HCT116 (cell line): ENCODE measurements around the gene IGFLR1. TPM values are rescaled to one million over a fixed set of nuclear protein-coding genes. Genes with fewer than 3 reads are reported as not detected.

Experiments
- ATAC-seq: fragments of 200-7000 bp; cut with Tn5 transposase; 2 replicates; pipeline ENCODE4 v1.9.1; 2020; ENCODE audit warnings: mild to moderate bottlenecking, moderate library complexity
- BruUV-seq: library from RNA; stranded (reverse); fragments of 400-500 nt; replicated peaks from 2 replicates; lab custom pipeline; 2021; lab: Mats Ljungman, UMichigan
- CTCF ChIA-PET: fragments of 300-600 bp; sonication (Branson Sonifier 250); formaldehyde crosslinking; loops from one replicate; lab custom pipeline; 2021; ENCODE audit warnings: antibody characterized with exemption; lab: Charles Lee
- POLR2A ChIA-PET: fragments of 300-600, 350-600 bp; sonication (Branson Sonifier 250); formaldehyde crosslinking; loops from one replicate; lab custom pipeline; 2021; ENCODE audit warnings: antibody characterized with exemption; lab: Charles Lee
- RAD21 ChIA-PET, 2 experiments: fragments of 300-600 bp; sonication (Branson Sonifier 250); formaldehyde crosslinking; loops; one replicate each; lab custom pipeline; 2023; ENCODE audit warnings: low total read pairs in 2 of 2; ENCODE audit not compliant: uncharacterized antibody in 2 of 2, unreplicated experiment in 2 of 2, low non-redundant PET in 1 of 2; lab: Charles Lee
- DNase-seq: peaks from one replicate; pipeline ENCODE4 v3.0.0-alpha.2; 2010; ENCODE audit warnings: low read depth, low spot score
- H2AFZ ChIP-seq: fragments of 200-600 bp; shearing (Covaris generic), sonication (generic); 2 replicates; pipeline ENCODE4 v1.6.1; 2017; ENCODE audit warnings: low read depth, mixed run types, mixed read lengths, antibody characterized with exemption, low read length; ENCODE audit not compliant: poor library complexity, severe bottlenecking
- H3K27ac ChIP-seq: 2 replicates; pipeline ENCODE4 v1.5.1; 2012; ENCODE audit warnings: low read depth, low read length
- H3K27me3 ChIP-seq: fragments of 200-600 bp; sonication (generic); 2 replicates; pipeline ENCODE4 v1.6.1; 2016; ENCODE audit warnings: mixed run types, low read length, mixed read lengths; ENCODE audit not compliant: insufficient read depth
- H3K36me3 ChIP-seq, 2 experiments: fragments of 200-500 bp in 1 of 2; fragments of 200-600 bp in 1 of 2; sonication (Bioruptor generic) in 1 of 2; sonication (generic) in 1 of 2; 2 replicates each; pipeline versions ENCODE4 v1.5.1 to v1.6.1; 2014 to 2016; ENCODE audit warnings: low read length in 2 of 2, inconsistent platforms in 1 of 2, mixed read lengths in 1 of 2, mixed run types in 1 of 2; ENCODE audit not compliant: insufficient read depth in 2 of 2, control insufficient read depth in 1 of 2
- H3K4me1 ChIP-seq, 2 experiments: fragments of 200-600 bp in 1 of 2; sonication (generic) in 1 of 2; 2 replicates each; pipeline versions ENCODE4 v1.5.1 to v1.6.1; 2012 to 2017; ENCODE audit warnings: low read length in 2 of 2, inconsistent platforms in 1 of 2, mild to moderate bottlenecking in 1 of 2, mixed read lengths in 1 of 2, mixed run types in 1 of 2, moderate library complexity in 1 of 2; ENCODE audit not compliant: insufficient read depth in 2 of 2, control insufficient read depth in 1 of 2
- H3K4me2 ChIP-seq: fragments of 200-600 bp; sonication (generic); 2 replicates; pipeline ENCODE4 v1.6.1; 2017; ENCODE audit warnings: mixed run types, low read length, mixed read lengths
- H3K4me3 ChIP-seq, 2 experiments: fragments of 200-600 bp in 1 of 2; sonication (generic) in 1 of 2; replicated peaks in 1 of 2; 2 replicates each; pipeline ENCODE4 v1.5.1; 2011 to 2016; ENCODE audit warnings: low read length in 2 of 2, control low read depth in 1 of 2, low read depth in 1 of 2, mild to moderate bottlenecking in 1 of 2, mixed read lengths in 1 of 2, mixed run types in 1 of 2
- H3K79me2 ChIP-seq: fragments of 200-600 bp; sonication (generic); 2 replicates; pipeline ENCODE4 v1.6.1; 2017; ENCODE audit warnings: mild to moderate bottlenecking, mixed run types, low read length, moderate library complexity, mixed read lengths; ENCODE audit not compliant: insufficient read depth
- H3K9ac ChIP-seq: fragments of 200-600 bp; sonication (generic); 2 replicates; pipeline ENCODE4 v1.6.1; 2016; ENCODE audit warnings: low read length, mixed read lengths
- H3K9me2 ChIP-seq: fragments of 200-600 bp; sonication (generic), shearing (Covaris generic); 2 replicates; pipeline ENCODE4 v1.6.1; 2017; ENCODE audit warnings: mixed run types, mild to moderate bottlenecking, moderate library complexity; ENCODE audit not compliant: insufficient read depth
- H3K9me3 ChIP-seq, 2 experiments: fragments of 200-500 bp in 1 of 2; fragments of 200-600 bp in 1 of 2; sonication (Bioruptor generic) in 1 of 2; sonication (generic) in 1 of 2; 2 replicates each; pipeline ENCODE4 v1.6.1; 2014 to 2017; ENCODE audit warnings: low read length in 2 of 2, mixed read lengths in 2 of 2, inconsistent platforms in 1 of 2, low read depth in 1 of 2, mild to moderate bottlenecking in 1 of 2, mixed run types in 1 of 2, moderate library complexity in 1 of 2; ENCODE audit not compliant: control insufficient read depth in 1 of 2, insufficient read depth in 1 of 2
- H4K20me1 ChIP-seq: fragments of 200-600 bp; sonication (generic), shearing (Covaris generic); 2 replicates; pipeline ENCODE4 v1.6.1; 2017; ENCODE audit warnings: mixed run types, mild to moderate bottlenecking, moderate library complexity; ENCODE audit not compliant: insufficient read depth
- CBX3 ChIP-seq: IDR thresholded peaks from 2 replicates; pipeline ENCODE4 v1.6.1; 2012; ENCODE audit warnings: low read depth
- ELF1 ChIP-seq: IDR thresholded peaks from 2 replicates; pipeline ENCODE4 v1.6.1; 2012; ENCODE audit warnings: low read depth, borderline replicate concordance
- EZH2phosphoT487 ChIP-seq: fragments of 200-600 bp; IDR thresholded peaks from 2 replicates; pipeline ENCODE4 v1.6.1; 2018; ENCODE audit warnings: antibody characterized with exemption, borderline replicate concordance
- FOSL1 ChIP-seq: IDR thresholded peaks from 2 replicates; pipeline ENCODE4 v1.6.1; 2012; ENCODE audit warnings: low read depth
- JUND ChIP-seq: IDR thresholded peaks from 2 replicates; pipeline ENCODE4 v1.6.1; 2012
- RAD21 ChIP-seq: IDR thresholded peaks from 2 replicates; pipeline ENCODE4 v1.6.1; 2012; ENCODE audit warnings: low read depth, mild to moderate bottlenecking
- SIN3A ChIP-seq: IDR thresholded peaks from 2 replicates; pipeline ENCODE4 v1.6.1; 2012; ENCODE audit warnings: low read depth
- SP1 ChIP-seq: IDR thresholded peaks from 2 replicates; pipeline ENCODE4 v1.6.1; 2012; ENCODE audit warnings: low read depth
- SRF ChIP-seq: IDR thresholded peaks from 2 replicates; pipeline ENCODE4 v1.6.1; 2012; ENCODE audit warnings: low read depth
- ZFX ChIP-seq: fragments of 450-650 bp; IDR thresholded peaks from 2 replicates; pipeline ENCODE4 v1.6.1; 2017
- intact Hi-C: fragments of 100-400 bp; cut with micrococcal nuclease; formaldehyde crosslinking; loops from 2 replicates; pipeline ENCODE4 v1.10.0; 2022
- total RNA-seq: library from RNA; stranded (reverse); gene quantifications from one replicate; pipeline ENCODE4 v1.2.1, GENCODE V29; 2021; ENCODE audit not compliant: unreplicated experiment
- TF ChIP-seq, protein P1 (sequence below): IDR thresholded peaks from 2 replicates; pipeline ENCODE4 v1.6.1; 2012
- TF ChIP-seq, protein P2 (sequence below): IDR thresholded peaks from 2 replicates; pipeline ENCODE4 v1.6.1; 2012; ENCODE audit warnings: low read depth

The IGFLR1 gene
- total RNA-seq, 1 experiment from 2014 or later = 8.3 TPM

DNA sequence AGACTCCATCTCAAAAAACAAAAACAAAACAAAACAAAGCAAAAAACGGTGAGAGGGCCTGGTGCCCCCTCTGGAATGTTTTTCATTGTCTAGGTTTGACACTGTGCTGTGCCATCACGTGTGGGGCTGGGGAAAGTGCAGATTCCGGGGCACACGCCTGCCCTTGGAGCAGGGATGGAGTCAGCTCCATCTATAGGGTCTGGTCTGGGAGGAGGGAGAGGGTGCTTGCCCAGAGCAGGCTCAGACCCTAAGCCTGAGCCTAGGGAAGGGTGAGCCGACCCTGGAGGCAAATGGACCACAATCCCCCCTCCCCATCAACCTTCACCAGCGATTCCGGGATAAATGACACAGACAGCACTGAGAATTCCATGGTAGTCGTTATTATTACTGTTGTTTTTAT lies 48.8 kb downstream of the IGFLR1 start:
- BruUV-seq = no TSS peak
- H3K4me2 ChIP-seq = 0 out of 2 replicates have a peak overlapping the region, but pooled peaks have one; percentile 14
- no peaks in the 10 kb centered on the region for H3K9me3 ChIP-seq
- H3K27me3 ChIP-seq = no peaks in the 10 kb centered on the region
- intact Hi-C loops = loop anchor here (1.0 to 5.0 kb wide), 2 partner anchors 189 to 238 kb away; no protein-coding TSS in a partner anchor
- ATAC-seq = peak; percentile 48
- peaks cover 5 to 9% of the 10 kb centered on the region in 2 experiments; a peak in 2 of 4 replicates for H3K4me1 ChIP-seq
- no peaks in the 10 kb centered on the region for H3K79me2 ChIP-seq
- no peak for TF ChIP-seq ELF1
- TF ChIP-seq SIN3A = no peak
- TF ChIP-seq, protein P1, sequence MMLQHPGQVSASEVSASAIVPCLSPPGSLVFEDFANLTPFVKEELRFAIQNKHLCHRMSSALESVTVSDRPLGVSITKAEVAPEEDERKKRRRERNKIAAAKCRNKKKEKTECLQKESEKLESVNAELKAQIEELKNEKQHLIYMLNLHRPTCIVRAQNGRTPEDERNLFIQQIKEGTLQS = no peak
- TF ChIP-seq, protein P2, sequence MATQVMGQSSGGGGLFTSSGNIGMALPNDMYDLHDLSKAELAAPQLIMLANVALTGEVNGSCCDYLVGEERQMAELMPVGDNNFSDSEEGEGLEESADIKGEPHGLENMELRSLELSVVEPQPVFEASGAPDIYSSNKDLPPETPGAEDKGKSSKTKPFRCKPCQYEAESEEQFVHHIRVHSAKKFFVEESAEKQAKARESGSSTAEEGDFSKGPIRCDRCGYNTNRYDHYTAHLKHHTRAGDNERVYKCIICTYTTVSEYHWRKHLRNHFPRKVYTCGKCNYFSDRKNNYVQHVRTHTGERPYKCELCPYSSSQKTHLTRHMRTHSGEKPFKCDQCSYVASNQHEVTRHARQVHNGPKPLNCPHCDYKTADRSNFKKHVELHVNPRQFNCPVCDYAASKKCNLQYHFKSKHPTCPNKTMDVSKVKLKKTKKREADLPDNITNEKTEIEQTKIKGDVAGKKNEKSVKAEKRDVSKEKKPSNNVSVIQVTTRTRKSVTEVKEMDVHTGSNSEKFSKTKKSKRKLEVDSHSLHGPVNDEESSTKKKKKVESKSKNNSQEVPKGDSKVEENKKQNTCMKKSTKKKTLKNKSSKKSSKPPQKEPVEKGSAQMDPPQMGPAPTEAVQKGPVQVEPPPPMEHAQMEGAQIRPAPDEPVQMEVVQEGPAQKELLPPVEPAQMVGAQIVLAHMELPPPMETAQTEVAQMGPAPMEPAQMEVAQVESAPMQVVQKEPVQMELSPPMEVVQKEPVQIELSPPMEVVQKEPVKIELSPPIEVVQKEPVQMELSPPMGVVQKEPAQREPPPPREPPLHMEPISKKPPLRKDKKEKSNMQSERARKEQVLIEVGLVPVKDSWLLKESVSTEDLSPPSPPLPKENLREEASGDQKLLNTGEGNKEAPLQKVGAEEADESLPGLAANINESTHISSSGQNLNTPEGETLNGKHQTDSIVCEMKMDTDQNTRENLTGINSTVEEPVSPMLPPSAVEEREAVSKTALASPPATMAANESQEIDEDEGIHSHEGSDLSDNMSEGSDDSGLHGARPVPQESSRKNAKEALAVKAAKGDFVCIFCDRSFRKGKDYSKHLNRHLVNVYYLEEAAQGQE = no peak
- no peak for TF ChIP-seq SP1
- TF ChIP-seq JUND = no peak
- TF ChIP-seq RAD21 = no peak
- TF ChIP-seq SRF = no peak
- no peak for TF ChIP-seq FOSL1
- no peak for TF ChIP-seq EZH2phosphoT487
- no peak for TF ChIP-seq CBX3
- no peak for TF ChIP-seq ZFX
- TF ChIP-seq, all 23 proteins: peak for 0
- ChIA-PET POLR2A (no interaction called here), CTCF (interaction anchor here (0.9 to 1.9 kb wide), 5 partner anchors 9 to 241 kb away, joined by 3 to 10 read pairs (median 4); no protein-coding TSS in a partner anchor), RAD21 (no interaction called here)
- H2AFZ ChIP-seq = peak overlapping the region; percentile 54
- H3K27ac ChIP-seq = no peak overlapping the region
- H3K9ac ChIP-seq = no peak overlapping the region
- DNase-seq = no peak
- H3K9me2 ChIP-seq = no peaks in the 10 kb centered on the region
- H4K20me1 ChIP-seq = no peaks in the 10 kb centered on the region
- no peaks in the 10 kb centered on the region for H3K36me3 ChIP-seq
- H3K4me3 ChIP-seq = no peak overlapping the region
